Renal pelvis (tissue), 4 donors: ENCODE results near the gene ZMYND12. TPM values are rescaled to one million over a fixed set of nuclear protein-coding genes. Genes with fewer than 3 reads are reported as not detected.

Experiments
- DNase-seq: peaks from one replicate; pipeline ENCODE4 v3.0.0-alpha.2; 2013
- polyA plus RNA-seq, 3 donors: library from polyadenylated mRNA; unstranded; fragments of 120-200 nt; gene quantifications; one replicate each; pipeline ENCODE4 v1.2.1, GENCODE V29; 2013; ENCODE audit not compliant: insufficient read length in 3 of 3

ZMYND12 gene
- polyA plus RNA-seq, 3 donors = 4.6 to 6.4 (median 4.7) TPM

GRCh38 chr1:42449256-42449655, 6.6 kb downstream of the ZMYND12 start:
- DNase-seq = no peak

DNA sequence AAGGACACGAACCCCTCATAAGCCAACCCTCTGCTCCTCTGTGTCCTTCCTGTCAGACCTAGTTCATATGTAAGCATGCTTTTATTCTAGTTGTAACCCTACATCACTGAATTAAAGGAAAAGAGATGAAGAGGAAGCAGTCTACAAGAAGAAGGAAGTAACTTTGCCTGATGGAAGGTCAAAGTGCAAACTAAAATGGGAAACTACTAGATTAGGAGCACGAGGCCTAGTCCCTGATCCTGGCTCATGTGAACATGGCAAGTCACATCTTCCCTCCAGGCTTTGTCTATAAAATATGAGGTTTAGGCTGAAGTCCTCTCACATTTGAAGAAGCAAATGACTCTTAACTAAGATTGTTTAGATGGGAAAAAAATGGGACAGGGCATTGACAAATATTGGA, 13.2 kb downstream of the ZMYND12 start:
- no peak for DNase-seq

GRCh38 chr1:42439940-42440339, 15.9 kb downstream of the ZMYND12 start:
- no peak for DNase-seq

GRCh38 chr1:42434340-42434739, 21.5 kb downstream of the ZMYND12 start:
- no peak for DNase-seq

- DNase-seq = no peak
Measured at GRCh38 chr1:42433369-42433768, 22.5 kb downstream of the ZMYND12 start.

DNA sequence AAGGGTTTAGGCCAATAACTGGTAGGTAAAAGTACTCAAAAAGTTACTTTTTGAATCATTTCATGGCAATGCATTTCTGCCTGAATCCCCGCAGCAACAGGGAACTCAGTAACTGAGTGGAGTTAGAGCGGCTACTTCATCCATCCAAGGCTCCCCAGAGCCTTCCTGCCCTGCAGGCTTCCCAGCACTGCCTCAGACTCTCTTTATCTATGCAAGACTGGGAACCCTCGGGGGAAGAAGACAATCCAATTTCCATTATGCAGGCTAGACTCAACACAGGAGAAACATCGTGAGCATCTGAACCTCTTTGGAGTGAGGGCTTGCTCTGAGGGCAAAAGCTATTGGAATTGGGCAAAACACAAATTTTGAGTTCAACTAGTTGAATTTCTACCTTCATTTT, 23.1 kb downstream of the ZMYND12 start:
- no peak for DNase-seq

- no peak for DNase-seq
Measured at GRCh38 chr1:42431514-42431913, 24.3 kb downstream of the ZMYND12 start.

DNA sequence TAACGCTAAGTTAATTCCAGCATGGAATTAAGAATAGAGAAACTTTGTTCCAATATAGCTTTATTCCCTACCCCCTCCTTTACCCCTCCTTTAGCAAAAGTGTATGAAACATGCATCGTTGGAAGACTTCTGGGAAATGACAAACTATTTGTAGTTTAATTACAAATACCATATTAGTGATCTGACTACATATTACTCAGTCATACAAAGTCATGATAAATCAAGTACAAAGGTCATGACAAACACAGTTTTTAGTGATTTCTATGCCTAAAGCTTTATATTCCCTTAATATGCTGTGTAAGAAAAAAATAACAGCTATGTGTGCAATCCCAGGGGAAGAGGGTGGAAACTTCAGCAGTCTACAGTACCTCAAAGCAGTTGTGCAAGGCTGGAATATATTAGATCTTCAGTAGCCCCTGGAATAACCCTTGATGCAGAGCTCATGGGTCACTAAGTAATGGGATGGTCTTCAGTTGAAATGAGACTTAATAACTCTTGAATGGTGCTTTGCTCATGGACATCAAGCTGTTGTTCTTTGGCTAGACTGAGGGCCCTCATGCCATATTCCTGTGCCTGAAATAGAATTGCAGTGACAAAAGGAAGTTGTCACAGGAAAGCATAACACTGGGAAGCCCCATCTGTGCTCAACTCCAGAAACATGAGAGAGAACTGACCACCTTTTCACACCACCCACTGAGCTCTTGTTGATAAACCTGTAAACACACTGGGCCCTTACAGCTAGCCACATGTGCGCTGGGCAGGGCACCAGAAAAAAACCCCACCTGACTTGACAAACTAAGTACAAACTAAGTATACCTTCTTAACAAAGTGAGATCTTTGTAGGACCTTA, 25.3 kb downstream of the ZMYND12 start:
- DNase-seq = no peak

GRCh38 chr1:42429603-42430002, 26.2 kb downstream of the ZMYND12 start:
- no peak for DNase-seq

DNA sequence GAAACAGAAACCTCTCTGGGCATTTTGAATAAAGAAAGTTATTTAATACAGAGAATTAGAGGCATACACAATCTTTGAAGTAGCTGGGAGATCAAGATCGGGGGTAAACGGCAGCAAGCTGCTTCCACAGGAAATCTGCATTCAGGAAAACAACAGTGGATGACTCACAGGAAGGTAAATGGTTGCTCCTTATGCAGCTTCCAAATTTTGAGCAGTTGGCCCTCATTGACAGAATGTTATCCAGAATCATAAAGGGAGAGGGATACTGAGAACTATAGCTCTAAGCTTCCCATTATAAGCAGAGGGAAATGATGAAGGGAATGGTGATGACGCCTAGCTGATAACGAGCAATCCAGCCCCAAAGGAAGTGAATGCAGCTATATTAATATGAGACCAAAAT, 28.6 kb downstream of the ZMYND12 start:
- no peak for DNase-seq

DNA sequence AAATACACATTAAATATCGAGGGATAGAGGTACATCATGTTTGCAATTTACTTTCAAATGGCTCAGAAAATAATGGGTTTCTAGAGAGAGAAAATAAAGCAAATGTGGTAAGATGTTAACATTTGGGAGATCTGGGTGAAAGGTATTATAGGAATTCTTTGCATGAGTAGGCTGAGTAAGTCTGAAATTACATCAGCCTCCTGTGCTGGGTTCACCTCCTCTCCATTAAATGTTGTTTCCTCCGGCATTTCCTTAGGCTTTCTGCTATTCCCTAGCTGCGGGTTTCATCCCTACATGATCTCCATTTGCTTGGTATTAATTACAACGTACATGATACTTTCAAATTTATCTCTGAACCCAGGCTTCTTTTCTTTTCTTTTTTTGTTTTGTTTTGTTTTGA, 31.6 kb downstream of the ZMYND12 start:
- DNase-seq = peak; percentile 14

DNA sequence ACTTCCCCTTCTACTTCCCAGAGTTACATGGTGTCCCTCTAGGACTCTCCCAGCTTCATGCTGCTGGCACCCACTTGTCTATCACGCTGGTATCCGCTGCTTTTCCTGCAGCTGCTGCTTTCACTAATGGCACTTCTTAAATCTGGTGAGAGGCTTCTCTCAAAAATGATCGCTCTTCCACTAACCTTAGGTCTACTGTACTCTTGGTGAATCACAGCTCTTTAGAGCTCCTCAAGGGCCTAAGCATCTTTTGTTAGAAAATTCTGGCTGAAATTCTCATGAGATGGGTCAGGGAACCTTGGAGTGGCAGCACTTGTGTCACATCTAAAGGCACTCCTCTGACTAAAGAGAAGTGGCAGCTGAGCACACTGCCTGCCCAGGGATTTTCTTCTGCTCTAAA, 32.1 kb downstream of the ZMYND12 start:
- no peak for DNase-seq

- DNase-seq = no peak
Measured at GRCh38 chr1:42422737-42423136, 33.1 kb downstream of the ZMYND12 start.

- DNase-seq = peak; percentile 93
Measured at GRCh38 chr1:42420911-42421585, 34.8 kb downstream of the ZMYND12 start.

GRCh38 chr1:42420121-42420520, 35.7 kb downstream of the ZMYND12 start:
- no peak for DNase-seq

- DNase-seq = no peak
Measured at GRCh38 chr1:42419126-42419821, 36.5 kb downstream of the ZMYND12 start.

- DNase-seq = no peak
Measured at GRCh38 chr1:42418516-42418915, 37.3 kb downstream of the ZMYND12 start.

DNA sequence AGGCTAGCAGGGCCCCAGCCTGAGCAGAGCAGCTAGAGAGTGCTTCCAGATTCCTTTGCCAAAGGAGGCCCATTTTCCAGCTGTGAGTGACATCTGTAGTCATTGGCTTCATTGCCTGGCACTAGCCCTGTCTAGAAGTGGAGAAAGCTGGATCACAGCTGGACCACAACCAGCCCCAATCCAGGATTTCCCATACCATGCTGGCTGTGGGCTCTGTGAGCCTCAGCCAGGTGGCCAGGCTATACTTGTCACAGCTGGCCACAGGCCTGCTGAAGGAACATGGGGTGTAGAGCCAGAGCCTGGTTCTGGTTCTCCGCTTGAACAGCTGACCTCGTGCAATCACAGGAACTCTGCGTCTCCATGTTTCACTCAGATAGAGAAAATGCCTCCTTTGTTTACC, 38.7 kb downstream of the ZMYND12 start:
- DNase-seq = no peak

DNA sequence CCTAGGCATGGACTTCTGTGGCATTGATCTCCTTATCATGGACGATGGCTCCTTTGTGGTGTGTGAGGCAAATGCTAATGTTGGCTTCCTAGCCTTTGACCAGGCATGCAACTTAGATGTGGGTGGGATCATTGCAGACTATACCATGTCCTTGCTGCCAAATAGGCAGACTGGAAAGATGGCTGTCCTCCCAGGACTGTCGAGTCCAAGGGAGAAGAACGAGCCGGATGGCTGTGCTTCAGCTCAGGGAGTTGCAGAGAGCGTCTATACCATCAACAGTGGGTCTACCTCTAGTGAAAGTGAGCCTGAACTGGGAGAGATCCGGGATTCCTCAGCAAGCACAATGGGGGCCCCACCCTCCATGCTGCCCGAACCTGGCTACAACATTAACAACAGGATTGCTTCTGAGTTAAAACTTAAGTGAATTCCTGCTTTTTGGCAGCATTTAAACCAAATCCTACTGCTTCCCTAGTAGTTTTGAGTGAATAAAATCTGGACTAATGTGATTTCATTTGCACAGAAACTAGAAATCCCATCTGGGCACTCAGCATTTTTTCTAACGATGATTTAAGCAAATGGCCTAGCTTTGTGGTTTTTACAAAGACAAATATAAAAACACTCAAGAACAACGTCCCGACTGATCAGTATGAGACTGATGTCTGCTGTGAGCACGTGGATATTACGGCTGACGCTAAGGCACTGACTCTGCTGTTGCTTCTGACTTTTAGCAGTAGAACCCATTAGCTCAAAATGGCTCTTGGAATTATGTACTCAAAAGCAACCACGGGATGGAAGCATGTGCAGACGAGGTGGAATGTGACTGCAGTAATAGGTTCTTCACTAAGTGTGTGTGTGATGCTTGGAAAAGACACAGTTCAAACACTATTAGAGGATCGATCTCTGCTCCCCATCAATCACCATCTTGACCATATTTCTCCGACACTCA, 41.0 kb downstream of the ZMYND12 start:
- no peak for DNase-seq

DNA sequence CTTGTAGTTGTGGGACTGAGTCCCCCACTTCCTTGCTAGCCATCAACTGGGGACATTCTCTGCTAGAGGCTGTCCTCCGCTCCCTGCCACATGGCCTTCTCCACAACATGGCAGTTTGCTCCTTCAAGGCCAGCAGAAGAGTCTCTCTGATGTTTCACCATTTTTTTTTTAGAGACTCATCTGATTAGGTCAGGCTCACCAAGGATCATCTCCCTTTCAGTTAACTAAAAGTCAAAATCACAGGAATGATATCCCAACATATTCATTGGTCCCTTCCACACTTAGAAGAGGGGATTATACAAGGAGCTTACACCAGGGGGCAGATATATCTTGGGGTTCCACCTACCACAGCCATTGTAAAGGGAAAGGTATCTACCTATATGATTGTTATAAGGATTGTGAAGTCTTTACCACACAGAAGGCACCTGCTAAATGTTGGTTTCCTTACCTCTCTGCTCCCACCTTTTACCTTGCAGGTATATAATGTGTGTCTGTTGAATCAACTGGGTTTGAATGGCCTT, 51.9 kb downstream of the ZMYND12 start:
- no peak for DNase-seq

DNA sequence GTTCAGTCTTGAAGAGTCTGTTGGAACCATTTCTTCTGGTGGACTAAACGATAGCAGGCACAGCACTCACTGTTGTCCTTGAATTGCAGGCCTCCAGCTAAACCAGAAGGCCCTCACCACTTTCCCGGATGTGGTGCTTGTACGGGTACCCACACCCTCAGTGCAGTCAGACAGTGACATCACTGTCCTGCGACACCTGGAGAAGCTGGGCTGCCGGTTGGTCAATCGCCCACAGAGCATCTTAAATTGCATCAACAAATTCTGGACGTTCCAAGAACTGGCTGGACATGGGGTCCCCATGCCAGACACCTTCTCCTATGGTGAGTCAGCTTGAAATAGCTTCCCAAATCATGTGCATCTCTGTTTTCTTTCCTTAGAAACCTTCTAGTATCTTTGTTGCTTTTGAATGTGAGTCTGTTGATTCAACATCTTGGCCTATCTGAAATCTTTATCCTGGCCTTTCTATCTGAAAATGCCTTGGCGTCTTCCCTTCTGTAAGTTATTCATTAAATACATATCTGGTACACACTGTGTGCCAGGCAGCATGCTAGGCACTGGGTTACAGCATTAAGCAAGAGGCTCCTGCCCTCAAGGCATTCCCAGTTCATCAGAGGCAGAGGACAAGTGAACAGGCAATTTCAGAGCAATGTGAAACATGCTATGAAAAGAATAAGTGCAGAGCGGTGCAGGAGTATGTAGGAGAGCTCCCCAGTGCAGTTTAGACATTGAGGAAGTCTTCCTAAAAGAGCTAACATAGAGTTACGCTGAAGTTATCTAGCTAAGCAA, 56.3 kb downstream of the ZMYND12 start:
- DNase-seq = no peak
